Measurements from ENCODE around the gene EPHA6.

Gene EPHA6

DNA sequence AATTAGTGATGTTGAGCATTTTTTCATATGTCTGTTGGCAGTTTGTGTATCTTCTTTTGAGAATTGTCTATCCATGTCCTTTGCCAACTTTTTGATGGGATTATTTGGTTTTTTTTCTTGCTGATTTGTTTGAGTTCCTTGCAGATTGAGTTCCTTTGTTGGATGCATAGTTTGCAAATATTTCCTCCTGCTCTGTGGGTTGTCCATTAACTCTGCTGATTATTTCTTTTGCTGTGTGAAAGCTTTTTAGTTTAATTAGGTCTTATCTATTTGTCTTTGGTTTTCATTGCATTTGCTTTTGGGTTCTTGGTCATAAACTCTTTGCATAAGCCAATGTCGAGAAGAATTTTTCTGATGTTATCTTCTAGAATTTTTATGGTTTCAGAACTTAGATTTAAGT, 414.6 kb downstream of the EPHA6 start:
- TF ChIP-seq, protein P1, sequence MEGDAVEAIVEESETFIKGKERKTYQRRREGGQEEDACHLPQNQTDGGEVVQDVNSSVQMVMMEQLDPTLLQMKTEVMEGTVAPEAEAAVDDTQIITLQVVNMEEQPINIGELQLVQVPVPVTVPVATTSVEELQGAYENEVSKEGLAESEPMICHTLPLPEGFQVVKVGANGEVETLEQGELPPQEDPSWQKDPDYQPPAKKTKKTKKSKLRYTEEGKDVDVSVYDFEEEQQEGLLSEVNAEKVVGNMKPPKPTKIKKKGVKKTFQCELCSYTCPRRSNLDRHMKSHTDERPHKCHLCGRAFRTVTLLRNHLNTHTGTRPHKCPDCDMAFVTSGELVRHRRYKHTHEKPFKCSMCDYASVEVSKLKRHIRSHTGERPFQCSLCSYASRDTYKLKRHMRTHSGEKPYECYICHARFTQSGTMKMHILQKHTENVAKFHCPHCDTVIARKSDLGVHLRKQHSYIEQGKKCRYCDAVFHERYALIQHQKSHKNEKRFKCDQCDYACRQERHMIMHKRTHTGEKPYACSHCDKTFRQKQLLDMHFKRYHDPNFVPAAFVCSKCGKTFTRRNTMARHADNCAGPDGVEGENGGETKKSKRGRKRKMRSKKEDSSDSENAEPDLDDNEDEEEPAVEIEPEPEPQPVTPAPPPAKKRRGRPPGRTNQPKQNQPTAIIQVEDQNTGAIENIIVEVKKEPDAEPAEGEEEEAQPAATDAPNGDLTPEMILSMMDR (conservative IDR thresholded peaks at IDR 0.05; ENCODE audit: control insufficient read depth, insufficient read depth, low read depth, low read length): no peak

DNA sequence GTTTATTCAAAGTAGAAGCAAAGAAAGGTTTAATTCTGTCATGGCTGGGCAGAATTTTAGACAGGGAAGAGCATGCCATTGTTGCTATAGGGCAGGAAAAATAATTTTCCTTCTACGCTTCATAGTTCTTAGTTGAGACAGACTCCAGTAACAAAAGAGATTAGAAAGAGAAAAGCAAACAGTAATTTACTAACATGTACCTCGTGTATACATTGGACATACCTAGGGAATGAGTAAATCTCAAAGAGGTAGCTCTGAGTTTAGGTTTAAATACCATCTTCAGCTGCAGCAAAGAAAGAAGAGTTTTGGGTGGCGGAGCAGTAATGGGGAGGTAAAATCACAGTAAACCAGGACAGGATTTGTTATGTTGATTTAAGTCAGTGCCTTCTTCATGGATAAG, 416.1 kb downstream of the EPHA6 start:
- no peak for DNase-seq (ENCODE audit: low read depth)
- no peak overlapping the region for H3K4me3 ChIP-seq (ENCODE audit: control insufficient read depth, low read depth, low read length)
- TF ChIP-seq, protein P1 (conservative IDR thresholded peaks at IDR 0.05; ENCODE audit: control insufficient read depth, insufficient read depth, low read depth, low read length): no peak

More for the DNA sequence above, 414.6 kb downstream of the EPHA6 start:
- no peak overlapping the region for H3K4me3 ChIP-seq (ENCODE audit: control insufficient read depth, low read depth, low read length)
- no peak for DNase-seq (ENCODE audit: low read depth)

DNA sequence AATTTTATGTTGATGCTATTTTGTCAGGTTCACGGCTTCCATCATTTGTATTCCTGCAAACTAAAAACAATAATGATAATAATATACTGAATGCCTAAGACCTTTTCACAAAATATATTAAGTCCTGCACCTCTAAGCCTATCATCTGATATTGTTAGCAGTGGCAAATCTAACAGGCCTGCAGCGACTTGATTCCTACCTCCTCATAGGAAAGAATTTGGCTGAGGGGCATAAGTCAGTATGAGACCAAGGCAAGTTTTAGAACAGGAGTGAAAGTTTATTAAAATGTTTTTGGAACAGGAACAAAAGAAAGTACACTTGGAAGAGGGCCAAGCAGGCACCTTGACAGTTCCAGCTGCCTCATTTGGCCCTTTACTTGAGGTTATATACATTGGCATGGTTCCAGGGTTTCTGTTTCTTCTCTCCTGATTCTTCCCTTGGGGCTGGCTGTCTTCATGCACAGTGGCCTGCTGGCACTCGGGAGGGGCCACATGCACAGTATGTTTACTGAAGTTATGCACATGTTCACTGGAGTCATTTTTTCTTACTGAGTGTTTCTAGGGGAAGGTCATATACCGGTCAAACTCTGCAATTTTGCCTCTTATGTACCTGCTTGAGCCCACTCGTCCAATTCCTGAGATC, 418.1 kb downstream of the EPHA6 start:
- no peak overlapping the region for H3K4me3 ChIP-seq (ENCODE audit: control insufficient read depth, low read depth, low read length)
- DNase-seq (ENCODE audit: low read depth): no peak
- TF ChIP-seq, protein P1 (conservative IDR thresholded peaks at IDR 0.05; ENCODE audit: control insufficient read depth, insufficient read depth, low read depth, low read length): no peak

DNA sequence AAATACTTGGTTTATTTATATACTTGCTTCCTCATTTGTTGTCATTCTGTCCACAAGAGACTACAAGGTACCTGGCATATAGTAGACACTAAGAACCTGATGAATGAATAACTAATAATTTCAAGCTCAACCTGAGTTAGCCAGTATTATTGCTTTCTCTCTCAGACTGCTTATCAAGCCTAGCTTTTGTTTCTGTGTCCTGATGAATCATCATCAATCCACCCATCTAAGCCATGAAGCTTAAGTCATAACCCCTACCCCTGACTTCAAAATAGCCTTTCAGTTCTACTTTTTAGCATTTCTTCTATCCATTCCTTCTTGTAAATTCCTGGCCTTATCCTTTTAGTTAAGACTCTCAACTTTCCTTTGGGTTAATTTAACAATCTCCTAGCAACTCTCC, 420.8 kb downstream of the EPHA6 start:
- H3K4me3 ChIP-seq (ENCODE audit: control insufficient read depth, low read depth, low read length): no peak overlapping the region
- DNase-seq (ENCODE audit: low read depth): no peak
- TF ChIP-seq, protein P1 (conservative IDR thresholded peaks at IDR 0.05; ENCODE audit: control insufficient read depth, insufficient read depth, low read depth, low read length): no peak

DNA sequence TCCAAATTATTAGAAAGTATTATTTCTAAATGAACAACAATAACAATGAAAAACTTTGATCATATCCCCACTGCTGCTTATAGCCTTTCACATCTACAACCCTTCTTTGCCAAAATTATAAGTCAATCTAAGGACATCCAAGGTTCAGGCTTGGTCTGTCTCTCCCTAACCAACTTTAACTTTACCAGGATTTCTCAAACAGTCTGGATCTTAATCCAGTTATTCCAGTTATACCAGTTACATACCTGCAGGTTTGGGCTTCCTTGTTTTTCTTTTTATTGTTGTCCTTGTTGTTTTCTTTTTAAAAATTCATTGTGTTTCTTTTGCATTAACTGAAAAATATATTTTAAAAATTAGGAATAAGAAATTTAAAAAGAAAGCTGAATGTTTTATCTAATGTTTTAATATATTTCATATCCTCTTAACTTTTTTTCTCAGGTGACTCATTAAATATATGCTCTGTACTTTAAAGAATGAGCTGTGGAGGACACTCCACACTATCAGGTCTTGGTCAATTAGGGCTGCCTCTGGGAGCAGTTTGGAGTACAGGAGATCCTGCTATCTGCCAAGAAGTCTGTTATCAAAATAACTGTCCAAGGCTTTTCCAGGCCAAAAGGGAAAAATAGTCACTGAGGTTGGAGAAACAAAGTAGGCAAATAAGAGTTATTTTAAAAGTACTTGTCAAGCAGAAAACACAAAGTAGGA, 421.4 kb downstream of the EPHA6 start:
- TF ChIP-seq, protein P1 (conservative IDR thresholded peaks at IDR 0.05; ENCODE audit: control insufficient read depth, insufficient read depth, low read depth, low read length): no peak
- DNase-seq (ENCODE audit: low read depth): no peak
- H3K4me3 ChIP-seq (ENCODE audit: control insufficient read depth, low read depth, low read length): no peak overlapping the region

DNA sequence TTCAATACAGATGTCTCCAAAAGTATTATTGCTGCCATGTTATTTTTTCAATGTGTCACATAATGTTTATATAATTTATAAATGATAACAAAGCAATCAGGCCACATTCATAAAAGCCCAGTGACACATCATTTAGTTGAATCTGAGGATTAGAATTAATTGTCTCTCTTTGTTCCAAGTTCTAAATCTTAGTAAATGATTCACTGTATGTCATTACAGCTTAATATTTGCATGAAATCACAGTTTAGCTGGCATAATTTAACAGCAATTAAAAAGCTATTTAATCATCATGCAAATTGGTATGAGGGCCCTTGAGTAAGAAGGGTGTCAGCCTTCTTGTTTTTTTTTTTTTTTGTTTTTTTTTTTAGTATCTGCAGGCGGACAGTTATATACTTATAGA, 427.0 kb downstream of the EPHA6 start:
- TF ChIP-seq, protein P1 (conservative IDR thresholded peaks at IDR 0.05; ENCODE audit: control insufficient read depth, insufficient read depth, low read depth, low read length): no peak
- DNase-seq (ENCODE audit: low read depth): no peak
- H3K4me3 ChIP-seq (ENCODE audit: control insufficient read depth, low read depth, low read length): no peak overlapping the region

Measured in fibroblast of mammary gland (primary cell).